ENCODE measurements around the gene CRIP2.

Gene CRIP2, protein sequence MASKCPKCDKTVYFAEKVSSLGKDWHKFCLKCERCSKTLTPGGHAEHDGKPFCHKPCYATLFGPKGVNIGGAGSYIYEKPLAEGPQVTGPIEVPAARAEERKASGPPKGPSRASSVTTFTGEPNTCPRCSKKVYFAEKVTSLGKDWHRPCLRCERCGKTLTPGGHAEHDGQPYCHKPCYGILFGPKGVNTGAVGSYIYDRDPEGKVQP

DNA sequence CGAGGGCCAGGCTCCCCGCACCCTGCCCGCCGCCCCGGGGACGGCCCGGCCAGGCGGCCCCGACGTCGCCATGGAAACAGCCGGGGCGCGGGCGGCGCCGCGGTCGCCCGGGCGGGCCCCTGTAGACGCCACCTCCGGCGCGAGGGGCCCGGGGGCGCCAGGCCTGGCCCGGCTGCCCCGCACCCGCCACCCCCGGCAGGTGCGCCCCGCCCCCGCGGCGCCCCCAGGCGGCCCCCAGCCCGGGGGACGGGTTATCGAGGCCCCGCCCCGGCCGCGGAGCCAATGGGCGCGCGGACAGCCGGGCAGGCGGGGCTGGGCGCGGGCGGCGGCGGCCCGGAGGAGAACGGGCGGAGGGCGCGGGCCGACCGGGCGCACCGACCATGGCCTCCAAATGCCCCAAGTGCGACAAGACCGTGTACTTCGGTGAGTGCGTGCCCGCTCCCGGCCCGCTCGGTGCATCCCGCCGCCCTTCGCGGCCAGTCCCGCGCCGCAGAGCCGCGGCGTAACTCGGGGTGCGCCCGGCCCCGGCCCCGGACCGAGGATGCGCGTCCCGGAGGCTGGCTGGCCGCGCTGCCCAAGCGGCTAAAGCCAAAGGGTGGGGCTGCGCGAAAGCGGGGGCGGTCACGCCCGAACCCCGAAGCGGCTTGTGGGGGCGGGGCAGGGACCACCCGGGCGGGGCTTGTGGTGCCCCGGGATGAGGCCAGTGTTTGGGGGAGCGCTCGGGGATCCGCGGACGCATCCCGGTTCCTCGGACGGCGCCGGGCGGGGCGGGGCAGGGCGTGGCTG lies at the start of gene CRIP2:
Gene CRIP2, plus strand, starts transcription at position 339 of the 786 bp plus-strand sequence. Its CDS starts 42 bp downstream, at position 381.
- no peak for DNase-seq (ENCODE audit: extremely low read depth, low read depth)
- TF ChIP-seq, protein P1, sequence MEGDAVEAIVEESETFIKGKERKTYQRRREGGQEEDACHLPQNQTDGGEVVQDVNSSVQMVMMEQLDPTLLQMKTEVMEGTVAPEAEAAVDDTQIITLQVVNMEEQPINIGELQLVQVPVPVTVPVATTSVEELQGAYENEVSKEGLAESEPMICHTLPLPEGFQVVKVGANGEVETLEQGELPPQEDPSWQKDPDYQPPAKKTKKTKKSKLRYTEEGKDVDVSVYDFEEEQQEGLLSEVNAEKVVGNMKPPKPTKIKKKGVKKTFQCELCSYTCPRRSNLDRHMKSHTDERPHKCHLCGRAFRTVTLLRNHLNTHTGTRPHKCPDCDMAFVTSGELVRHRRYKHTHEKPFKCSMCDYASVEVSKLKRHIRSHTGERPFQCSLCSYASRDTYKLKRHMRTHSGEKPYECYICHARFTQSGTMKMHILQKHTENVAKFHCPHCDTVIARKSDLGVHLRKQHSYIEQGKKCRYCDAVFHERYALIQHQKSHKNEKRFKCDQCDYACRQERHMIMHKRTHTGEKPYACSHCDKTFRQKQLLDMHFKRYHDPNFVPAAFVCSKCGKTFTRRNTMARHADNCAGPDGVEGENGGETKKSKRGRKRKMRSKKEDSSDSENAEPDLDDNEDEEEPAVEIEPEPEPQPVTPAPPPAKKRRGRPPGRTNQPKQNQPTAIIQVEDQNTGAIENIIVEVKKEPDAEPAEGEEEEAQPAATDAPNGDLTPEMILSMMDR (IDR thresholded peaks at IDR 0.05; ENCODE audit: low read depth, low read length): no peak

DNA sequence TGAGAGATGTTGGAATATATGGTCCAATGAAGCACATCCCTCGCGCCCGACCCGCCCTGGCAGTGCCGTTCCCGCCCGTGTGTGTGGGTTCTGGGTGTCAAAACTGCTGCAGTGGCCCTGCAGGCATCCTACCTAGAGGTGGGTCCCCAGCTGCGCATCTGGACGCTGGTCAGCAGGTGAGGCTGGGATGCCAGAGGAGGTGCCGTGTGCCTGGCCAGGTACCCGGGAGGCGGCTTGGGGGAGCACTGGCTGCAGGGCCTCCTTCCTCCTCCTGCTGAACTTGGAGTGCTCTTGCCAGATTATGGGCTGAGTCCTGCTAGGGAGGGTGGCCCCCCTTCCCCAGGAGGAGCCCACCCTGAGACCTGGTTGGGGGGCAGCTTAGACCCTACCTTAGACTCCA lies 49.8 kb upstream of the CRIP2 start:
- TF ChIP-seq, protein P1 (IDR thresholded peaks at IDR 0.05; ENCODE audit: low read depth, low read length): no peak

DNA sequence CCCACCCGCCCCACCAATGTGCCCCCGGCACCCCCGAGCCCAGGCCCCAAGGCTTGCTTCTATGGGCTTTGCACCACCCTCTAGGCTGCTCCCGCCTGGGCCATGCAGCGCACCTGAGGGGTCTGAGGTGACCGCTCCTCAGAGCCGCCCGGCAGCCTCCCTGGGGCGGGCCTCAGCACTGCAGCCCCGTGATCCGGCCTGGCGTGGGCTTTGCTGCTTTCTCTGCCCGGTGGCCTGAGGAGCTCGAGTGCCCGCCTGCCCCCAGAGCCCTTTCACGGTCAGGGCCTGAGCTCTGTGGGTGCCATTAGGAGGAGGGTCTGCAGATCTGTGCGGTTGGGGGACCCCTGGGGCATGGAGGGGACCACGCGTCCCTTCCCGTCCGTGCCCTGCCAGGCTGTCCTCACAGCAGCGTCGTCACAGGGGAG lies 48.8 kb upstream of the CRIP2 start:
- TF ChIP-seq, protein P1 (IDR thresholded peaks at IDR 0.05; ENCODE audit: low read depth, low read length): no peak
- DNase-seq (ENCODE audit: extremely low read depth, low read depth): no peak

More for the DNA sequence above, 49.8 kb upstream of the CRIP2 start:
- DNase-seq (ENCODE audit: extremely low read depth, low read depth): no peak

DNA sequence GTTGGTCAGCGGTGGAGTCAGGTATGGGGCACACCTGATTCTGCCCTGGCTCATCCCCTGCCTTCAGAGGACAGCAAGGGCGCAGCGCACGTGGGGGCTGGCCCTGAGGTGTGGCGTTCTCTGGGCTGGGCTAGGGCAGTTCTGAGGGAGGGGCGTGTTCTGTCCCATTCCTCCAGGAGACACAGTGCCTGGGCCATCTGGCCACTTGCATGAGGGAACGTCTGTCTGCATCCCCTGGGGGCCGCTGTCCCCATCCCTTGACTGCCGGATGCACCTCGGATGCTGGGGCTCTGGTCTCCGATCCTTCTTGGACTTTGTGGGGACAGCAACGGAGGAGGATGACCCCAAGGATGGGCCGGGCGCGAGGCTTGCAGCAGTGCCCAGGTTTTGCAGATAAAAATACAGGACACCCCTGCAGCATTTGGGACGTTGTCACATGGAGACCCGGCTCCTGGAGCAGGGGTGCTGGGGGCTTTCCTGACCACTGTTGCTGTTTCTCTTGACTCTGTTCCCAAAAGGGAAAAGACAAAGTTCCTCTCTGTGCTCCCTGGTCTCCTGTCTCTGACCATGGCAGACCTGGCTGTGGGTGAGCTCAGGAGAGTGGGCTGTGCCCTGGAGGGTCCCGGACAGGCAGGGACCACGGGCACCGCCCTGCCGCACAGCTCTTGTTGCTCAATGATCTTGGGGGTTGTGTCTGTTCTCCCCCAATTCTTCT lies 48.0 kb upstream of the CRIP2 start:
- no peak for DNase-seq (ENCODE audit: extremely low read depth, low read depth)
- TF ChIP-seq, protein P1 (IDR thresholded peaks at IDR 0.05; ENCODE audit: low read depth, low read length): no peak

DNA sequence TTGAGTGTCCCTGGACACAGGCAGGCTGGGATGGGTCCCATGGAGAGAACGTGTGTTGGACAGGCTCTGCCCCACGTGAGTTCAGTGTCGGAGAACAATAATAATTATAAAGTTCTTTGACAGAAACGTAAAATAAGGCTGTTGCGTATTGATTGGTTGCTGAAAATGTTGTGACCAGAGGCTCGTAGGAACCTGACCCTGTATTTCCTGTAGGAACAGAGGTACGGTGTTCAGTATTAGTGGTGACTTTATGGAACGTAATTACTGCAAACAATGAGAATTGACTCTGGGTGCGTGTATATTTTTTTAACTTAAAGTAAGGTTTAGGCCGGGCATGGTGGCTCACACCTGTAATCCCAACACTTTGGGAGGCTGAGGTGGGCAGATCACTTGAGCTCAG lies 47.2 kb upstream of the CRIP2 start:
- DNase-seq (ENCODE audit: extremely low read depth, low read depth): no peak
- TF ChIP-seq, protein P1 (IDR thresholded peaks at IDR 0.05; ENCODE audit: low read depth, low read length): no peak

DNA sequence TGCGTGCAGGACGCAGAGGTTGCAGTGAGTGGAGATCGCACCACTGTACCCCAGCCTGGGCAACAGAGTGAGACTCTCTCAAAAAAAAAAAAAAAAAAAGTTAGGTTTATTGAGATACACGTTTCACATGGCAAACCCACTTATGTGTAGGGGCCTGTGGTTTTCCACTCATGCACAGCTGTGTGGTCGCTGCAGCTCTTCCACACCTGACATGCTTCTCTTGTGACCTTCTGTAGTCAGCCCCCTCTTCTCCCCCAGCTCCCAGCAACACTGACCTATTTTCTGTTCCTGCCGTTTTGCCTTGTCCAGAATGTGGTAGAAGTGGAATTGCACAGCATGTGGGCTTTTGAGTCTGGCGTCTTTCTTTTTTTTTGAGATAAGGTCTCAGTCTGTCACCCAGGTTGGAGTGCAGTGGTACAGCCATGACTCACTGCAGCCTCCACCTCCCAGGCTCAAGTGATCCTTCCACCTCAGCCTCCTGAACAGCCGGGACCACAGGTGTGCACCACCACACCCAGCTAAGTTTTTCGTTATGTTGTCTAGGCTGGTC lies 46.6 kb upstream of the CRIP2 start:
- DNase-seq (ENCODE audit: extremely low read depth, low read depth): no peak
- TF ChIP-seq, protein P1 (IDR thresholded peaks at IDR 0.05; ENCODE audit: low read depth, low read length): no peak
